Epithelial cell of proximal tubule (primary cell): Measurements from ENCODE around the gene CYP3A4. TPM values are rescaled to one million over a fixed set of nuclear protein-coding genes. Genes with fewer than 3 reads are reported as not detected.
A peak's percentile ranks its signal among the peaks of the same experiment; 100 is the strongest.
"Not testable (repeated sequence)": the region's sequence is repeated elsewhere in the genome, so short reads cannot be mapped to it uniquely, and the experiment has no call there.

ENCODE experiments used
- DNase-seq: peaks from one replicate; pipeline ENCODE4 v3.0.0-alpha.2; 2011; ENCODE audit warnings: low read depth
- H3K4me3 ChIP-seq: 2 replicates; pipeline ENCODE4 v1.5.1; 2011; ENCODE audit warnings: low read depth, mild to moderate bottlenecking, low read length
- CTCF ChIP-seq: conservative IDR thresholded peaks from 2 replicates; pipeline ENCODE4 v1.5.1; 2012; ENCODE audit warnings: low read depth, mild to moderate bottlenecking, low read length
- total RNA-seq: library from RNA; depleted of rRNA; stranded (reverse); fragments of >200 nt; gene quantifications from 2 replicates; pipeline ENCODE4 v1.2.3, GENCODE V29; 2015

CYP3A4 gene
- total RNA-seq, 1 donor from 2014 or later = not detected

GRCh38 chr7:99737726-99738125 lies 46.3 kb downstream of the CYP3A4 start:
- no peak overlapping the region for H3K4me3 ChIP-seq
- no peak for DNase-seq
- TF ChIP-seq CTCF = no peak

GRCh38 chr7:99736667-99737066 lies 47.3 kb downstream of the CYP3A4 start:
- H3K4me3 ChIP-seq, DNase-seq: not testable (repeated sequence)

- no peak for TF ChIP-seq CTCF
- no peak for DNase-seq
- no peak within 1 kb of the TSS for H3K4me3 ChIP-seq
These were observed 49.0 kb downstream of the CYP3A4 start, which contains the start of gene CYP3A7 for GRCh38 chr7:99734987-99735386. Gene CYP3A7, minus strand, starts transcription at chr7:99735196. Its CDS starts 103 bp downstream, at chr7:99735093.

GRCh38 chr7:99733448-99733847 lies 50.5 kb downstream of the CYP3A4 start:
- peak; percentile 43 for TF ChIP-seq CTCF
- no peak for DNase-seq
- no peak overlapping the region for H3K4me3 ChIP-seq

- no peak for TF ChIP-seq CTCF
- DNase-seq = no peak
- H3K4me3 ChIP-seq = no peak overlapping the region
These were observed 51.0 kb downstream of the CYP3A4 start for GRCh38 chr7:99733003-99733402.

- H3K4me3 ChIP-seq = no peak overlapping the region
- TF ChIP-seq CTCF = no peak
- no peak for DNase-seq
These were observed 52.2 kb downstream of the CYP3A4 start for GRCh38 chr7:99731638-99732374.

GRCh38 chr7:99730992-99731391 lies 53.0 kb downstream of the CYP3A4 start:
- H3K4me3 ChIP-seq = no peak overlapping the region
- TF ChIP-seq CTCF = no peak
- no peak for DNase-seq
